ENCODE measurements around the gene GAS1. TPM values are rescaled to one million over a fixed set of nuclear protein-coding genes. Genes with fewer than 3 reads are reported as not detected.

The GAS1 gene
- total RNA-seq, 2 experiments from 2014 or later: 0.11 to 0.21 TPM

DNA sequence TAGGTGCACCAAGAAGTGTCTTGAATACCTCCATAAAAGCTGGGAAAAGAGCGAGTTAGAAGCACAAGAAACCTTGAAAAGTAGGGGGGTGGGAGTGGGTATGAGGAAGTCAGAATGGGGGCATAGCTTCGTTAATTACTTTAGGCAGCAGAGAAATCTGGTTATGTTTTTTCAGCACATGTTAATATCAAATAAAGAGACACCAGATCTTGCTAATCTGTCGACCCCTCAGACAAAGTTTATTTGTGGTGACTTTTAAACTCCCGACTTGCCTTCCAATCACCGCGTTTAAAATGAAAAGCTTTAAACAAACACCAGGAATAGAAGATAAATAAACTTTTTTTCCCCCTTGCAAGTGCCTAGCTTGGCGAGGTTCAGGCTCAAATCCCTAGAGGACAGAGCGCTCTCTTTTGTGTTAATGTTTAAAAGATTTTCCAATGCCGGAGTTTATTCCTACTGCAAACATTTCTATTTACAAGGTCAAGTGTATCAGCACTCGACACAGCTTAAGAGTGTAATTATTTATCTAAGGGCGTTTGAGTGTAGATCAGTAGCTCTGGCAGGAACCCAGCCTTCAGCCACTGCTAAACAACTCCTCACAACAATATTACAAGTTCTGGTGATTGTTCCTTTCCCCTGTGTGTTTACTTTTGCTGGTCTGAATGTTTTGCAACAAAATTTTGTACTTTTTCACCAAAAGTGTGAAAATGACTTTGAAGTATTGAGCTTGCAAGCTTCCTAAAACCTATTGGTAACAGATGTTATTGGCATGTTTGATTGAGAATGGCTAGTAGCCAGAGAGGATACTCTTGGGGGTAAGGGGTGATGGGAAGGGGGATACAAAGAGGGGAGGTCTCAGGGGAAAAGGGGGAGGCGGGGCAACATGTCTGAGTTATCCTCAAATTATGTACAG, 3.8 kb downstream of the GAS1 start:
- Mint-ChIP-seq H3K4me1 (peaks cover 3% of the 10 kb centered on the region), H3K27ac (no peak overlapping the region), H3K27me3 (peaks cover 45% of the 10 kb centered on the region), H3K9me3 (ENCODE audit: low read depth) (no peaks in the 10 kb centered on the region), H3K36me3 (ENCODE audit: low read depth) (no peaks in the 10 kb centered on the region), H3K4me3 (no peak overlapping the region)
- DNase-seq (no peak), ATAC-seq (no peak)
- CTCF ChIA-PET: interaction anchor here (0.5 to 1.3 kb wide), 4 partner anchors 38 to 381 kb away, joined by 3 to 6 read pairs (median 3); no protein-coding TSS in a partner anchor
- POLR2A ChIA-PET: no interaction called here
- intact Hi-C loops (cut with DNase I, micrococcal nuclease): loop anchor here in 1 of 2 experiments (10.0 kb wide), 1 partner anchor 381 kb away; no protein-coding TSS in a partner anchor

DNA sequence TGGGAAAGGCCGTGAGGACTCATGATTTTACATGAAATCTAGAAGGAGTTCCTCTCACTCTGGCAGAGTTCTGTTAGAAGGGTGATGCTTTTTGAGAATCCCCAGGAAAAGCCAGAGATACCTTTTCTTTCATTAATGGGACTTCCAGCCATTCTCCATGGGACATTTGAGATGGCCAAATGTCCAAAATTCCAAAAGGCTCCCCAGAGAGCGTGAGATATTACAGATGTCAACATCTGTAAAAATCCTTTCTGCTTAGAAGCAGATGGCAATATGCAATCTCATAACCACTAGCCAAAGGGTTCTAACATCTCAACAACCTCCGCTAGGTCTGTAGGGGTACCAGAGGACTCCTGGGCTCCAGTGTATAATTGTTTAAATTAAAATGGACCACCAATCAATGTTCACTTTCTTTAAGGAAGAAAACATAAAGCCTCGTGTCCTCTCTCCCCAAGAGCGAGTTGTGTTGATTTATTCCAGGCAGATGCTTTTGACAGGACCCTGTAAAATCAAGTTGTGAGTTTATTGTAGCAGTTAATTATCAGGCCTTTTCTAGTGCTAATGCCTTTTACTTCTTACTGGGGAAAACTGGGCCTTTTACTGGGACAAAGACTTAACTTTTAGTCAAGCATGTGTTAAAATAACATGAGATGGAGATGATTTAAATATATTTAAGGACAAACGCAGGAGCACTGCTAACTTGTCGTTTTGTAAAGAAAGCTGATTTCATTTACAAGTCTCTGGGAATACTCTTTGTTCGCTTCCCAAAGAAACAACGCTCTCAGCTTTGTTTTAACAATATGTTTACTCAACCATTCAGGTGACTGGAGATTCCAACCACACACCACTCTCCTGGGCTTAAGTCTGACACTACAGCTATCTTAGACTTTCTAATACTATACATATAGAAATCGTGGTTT, 4.8 kb downstream of the GAS1 start:
- Mint-ChIP-seq H3K9me3 (ENCODE audit: low read depth) (no peaks in the 10 kb centered on the region), H3K27me3 (peaks cover 47% of the 10 kb centered on the region), H3K4me3 (no peak overlapping the region), H3K36me3 (ENCODE audit: low read depth) (no peaks in the 10 kb centered on the region), H3K4me1 (peaks cover 3% of the 10 kb centered on the region), H3K27ac (no peak overlapping the region)
- intact Hi-C loops (cut with DNase I, micrococcal nuclease): loop anchor here in 1 of 2 experiments (10.0 kb wide), 1 partner anchor 382 kb away; no protein-coding TSS in a partner anchor
- CTCF ChIA-PET: interaction anchor here (0.5 to 1.3 kb wide), 2 partner anchors 37 to 308 kb away, joined by 3 to 6 read pairs; no protein-coding TSS in a partner anchor
- POLR2A ChIA-PET: no interaction called here
- no peak for DNase-seq
- no peak for ATAC-seq

DNA sequence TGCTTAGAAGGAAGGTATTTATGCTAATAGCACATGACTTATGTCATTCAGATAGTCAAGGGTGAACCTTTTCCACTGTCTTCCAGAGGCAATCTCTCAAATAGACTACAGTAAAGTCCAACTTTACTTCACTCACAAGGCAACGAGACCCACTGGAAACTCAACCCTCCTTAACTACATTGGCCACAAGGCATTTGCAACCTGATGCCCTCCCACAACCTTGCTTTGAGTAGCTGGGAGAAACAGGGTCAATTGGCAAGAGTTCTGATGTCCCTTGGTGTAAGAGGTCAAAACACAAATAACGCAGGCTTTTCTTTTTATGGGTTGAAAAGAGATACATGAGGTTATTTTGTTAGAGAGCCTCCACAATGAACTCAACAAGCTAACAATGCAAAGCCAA, 6.1 kb downstream of the GAS1 start:
- peaks cover 47% of the 10 kb centered on the region for H3K27me3 Mint-ChIP-seq
- ChIA-PET CTCF (no interaction called here), POLR2A (no interaction called here)
- H3K27ac Mint-ChIP-seq: no peak overlapping the region
- DNase-seq (no peak), ATAC-seq (no peak)
- intact Hi-C loops (cut with DNase I, micrococcal nuclease): loop anchor here in 1 of 2 experiments (10.0 kb wide), 1 partner anchor 384 kb away; no protein-coding TSS in a partner anchor
- H3K36me3 Mint-ChIP-seq (ENCODE audit: low read depth): no peaks in the 10 kb centered on the region
- H3K4me1 Mint-ChIP-seq: peaks cover 3% of the 10 kb centered on the region
- no peaks in the 10 kb centered on the region for H3K9me3 Mint-ChIP-seq (ENCODE audit: low read depth)
- H3K4me3 Mint-ChIP-seq: no peak overlapping the region

DNA sequence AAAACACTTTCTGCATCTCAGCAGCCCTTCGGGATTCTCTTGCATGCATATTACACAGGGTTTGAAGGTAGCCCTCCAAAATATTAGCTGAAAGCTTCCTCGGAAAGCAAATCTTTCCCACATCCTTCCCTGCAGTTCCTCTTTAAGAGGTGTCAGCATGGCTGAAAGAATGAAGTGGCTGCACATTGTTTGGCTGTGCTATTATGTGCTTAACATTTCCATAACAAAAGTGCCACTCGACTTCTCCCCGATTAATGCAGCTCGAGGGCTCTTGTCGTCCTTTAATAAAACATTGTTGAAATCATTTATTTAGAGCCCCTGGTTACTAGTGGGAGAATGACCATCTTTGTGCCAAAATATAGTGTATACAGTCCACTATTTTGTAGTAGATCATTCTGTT, 6.5 kb downstream of the GAS1 start:
- H3K27me3 Mint-ChIP-seq: peaks cover 49% of the 10 kb centered on the region
- intact Hi-C loops (cut with DNase I, micrococcal nuclease): loop anchor here in 1 of 2 experiments (10.0 kb wide), 1 partner anchor 384 kb away; no protein-coding TSS in a partner anchor
- H3K27ac Mint-ChIP-seq: no peak overlapping the region
- ChIA-PET POLR2A (no interaction called here), CTCF (no interaction called here)
- H3K4me3 Mint-ChIP-seq: no peak overlapping the region
- no peaks in the 10 kb centered on the region for H3K36me3 Mint-ChIP-seq (ENCODE audit: low read depth)
- peaks cover 3% of the 10 kb centered on the region for H3K4me1 Mint-ChIP-seq
- ATAC-seq (no peak), DNase-seq (no peak)
- H3K9me3 Mint-ChIP-seq (ENCODE audit: low read depth): no peaks in the 10 kb centered on the region

DNA sequence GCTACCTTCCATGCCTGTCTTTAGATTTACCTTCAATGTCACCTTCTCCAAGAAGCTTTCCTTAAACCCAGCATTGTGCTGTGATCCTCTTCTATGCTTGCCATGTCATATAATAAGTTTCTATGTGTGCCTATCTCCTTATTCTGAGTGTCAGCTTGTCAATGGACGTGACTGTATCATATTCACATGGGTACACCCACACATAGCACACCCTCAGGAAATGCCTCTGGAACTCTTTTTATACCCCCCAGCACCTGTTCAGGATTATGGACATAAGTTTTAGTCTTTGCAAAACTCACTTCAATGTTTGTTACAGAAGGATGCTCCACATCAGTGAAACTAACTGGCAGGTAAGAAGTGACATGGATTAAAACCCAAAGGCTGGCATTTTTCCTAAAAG, 7.4 kb downstream of the GAS1 start:
- ATAC-seq (no peak), DNase-seq (no peak)
- H3K27me3 Mint-ChIP-seq: peaks cover 49% of the 10 kb centered on the region
- H3K4me1 Mint-ChIP-seq: no peaks in the 10 kb centered on the region
- ChIA-PET POLR2A (no interaction called here), CTCF (interaction anchor here (1.7 kb wide), 1 partner anchor 8 kb away, joined by 7 read pairs; the partner anchor contains the start of gene GAS1)
- H3K36me3 Mint-ChIP-seq (ENCODE audit: low read depth): no peaks in the 10 kb centered on the region
- no peak overlapping the region for H3K4me3 Mint-ChIP-seq
- H3K27ac Mint-ChIP-seq: no peak overlapping the region
- intact Hi-C loops (cut with DNase I, micrococcal nuclease): loop anchor here in 1 of 2 experiments (10.0 kb wide), 1 partner anchor 385 kb away; no protein-coding TSS in a partner anchor
- H3K9me3 Mint-ChIP-seq (ENCODE audit: low read depth): no peaks in the 10 kb centered on the region

DNA sequence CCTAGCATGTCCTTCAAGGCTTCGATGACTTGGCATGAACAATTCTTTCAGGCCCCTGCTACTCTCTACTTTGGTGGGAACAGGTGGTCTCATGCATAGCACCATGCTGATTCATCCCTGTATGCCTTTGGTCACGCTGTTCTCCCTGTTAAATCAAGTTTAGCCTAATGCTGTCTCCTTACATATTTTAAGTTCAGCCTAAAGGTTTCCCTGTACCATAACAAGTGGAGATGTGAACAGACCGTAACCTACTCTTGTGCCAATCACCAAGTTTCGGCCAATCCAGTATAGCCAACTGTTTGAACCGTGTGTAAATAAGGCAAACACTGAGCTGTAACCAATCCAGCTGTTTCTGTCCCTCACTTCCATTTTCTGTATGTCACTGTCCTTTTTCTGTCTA, 8.0 kb downstream of the GAS1 start:
- Mint-ChIP-seq H3K27ac (no peak overlapping the region), H3K4me1 (no peaks in the 10 kb centered on the region), H3K27me3 (peaks cover 46% of the 10 kb centered on the region), H3K36me3 (ENCODE audit: low read depth) (no peaks in the 10 kb centered on the region), H3K9me3 (ENCODE audit: low read depth) (no peaks in the 10 kb centered on the region), H3K4me3 (no peak overlapping the region)
- intact Hi-C loops (cut with DNase I, micrococcal nuclease): no loop called here
- no peak for ATAC-seq
- ChIA-PET CTCF (interaction anchor here (1.7 kb wide), 1 partner anchor 9 kb away, joined by 7 read pairs; the partner anchor contains the start of gene GAS1), POLR2A (no interaction called here)
- no peak for DNase-seq

DNA sequence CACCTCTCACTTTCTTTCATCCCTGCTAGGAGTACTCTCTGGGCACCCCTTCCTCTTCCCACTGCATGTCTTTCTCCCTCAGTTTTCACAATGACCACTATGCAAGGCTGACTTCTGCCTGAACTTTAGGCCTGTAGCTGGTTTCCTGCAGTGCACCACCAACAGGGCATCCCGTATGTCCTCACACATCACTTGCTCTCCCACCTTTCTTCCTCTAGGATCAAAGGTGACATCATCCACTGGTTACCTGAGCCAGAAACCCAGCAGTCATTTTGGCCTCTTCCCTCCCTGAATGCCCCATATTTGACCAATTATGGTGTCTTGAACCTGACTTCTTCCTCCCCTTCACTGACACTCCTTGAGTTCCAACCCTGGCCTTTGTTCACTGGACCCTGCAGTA, 8.5 kb downstream of the GAS1 start:
- ATAC-seq: no peak
- Mint-ChIP-seq H3K9me3 (ENCODE audit: low read depth) (no peaks in the 10 kb centered on the region), H3K27ac (no peak overlapping the region), H3K36me3 (ENCODE audit: low read depth) (no peaks in the 10 kb centered on the region), H3K4me3 (no peak overlapping the region), H3K4me1 (no peaks in the 10 kb centered on the region), H3K27me3 (peaks cover 45% of the 10 kb centered on the region)
- DNase-seq: no peak
- POLR2A ChIA-PET: no interaction called here
- CTCF ChIA-PET: interaction anchor here (0.7 to 1.7 kb wide), 2 partner anchors 9 to 445 kb away, joined by 3 to 7 read pairs; partner anchors contain the start of gene GAS1
- intact Hi-C loops (cut with DNase I, micrococcal nuclease): no loop called here

DNA sequence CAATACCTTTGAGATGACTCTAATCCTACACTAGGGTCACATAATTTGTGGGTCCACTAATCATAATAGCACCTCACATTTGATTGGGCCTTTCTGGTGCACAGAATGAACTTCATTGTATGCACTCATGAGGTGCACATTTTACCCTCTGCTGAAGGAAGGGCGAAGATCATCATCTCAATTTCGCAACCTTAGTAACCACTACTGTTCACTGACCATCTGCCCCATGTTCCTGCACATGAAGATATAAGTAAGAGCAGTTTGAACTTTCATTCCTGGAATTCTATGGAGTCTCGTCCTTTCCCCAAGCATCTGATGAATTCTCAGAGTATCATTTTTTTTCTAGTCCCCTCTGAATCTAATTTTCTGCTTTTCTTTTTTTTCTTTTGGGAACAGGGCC, 21.2 kb downstream of the GAS1 start:
- H3K36me3 Mint-ChIP-seq (ENCODE audit: low read depth): no peaks in the 10 kb centered on the region
- no peak for DNase-seq
- ChIA-PET CTCF (no interaction called here), POLR2A (no interaction called here)
- no peaks in the 10 kb centered on the region for H3K4me1 Mint-ChIP-seq
- no peak overlapping the region for H3K27ac Mint-ChIP-seq
- no peak for ATAC-seq
- intact Hi-C loops (cut with DNase I, micrococcal nuclease): no loop called here
- H3K9me3 Mint-ChIP-seq (ENCODE audit: low read depth): peaks cover 4% of the 10 kb centered on the region
- H3K4me3 Mint-ChIP-seq: no peak overlapping the region
- H3K27me3 Mint-ChIP-seq: peaks cover 31% of the 10 kb centered on the region

DNA sequence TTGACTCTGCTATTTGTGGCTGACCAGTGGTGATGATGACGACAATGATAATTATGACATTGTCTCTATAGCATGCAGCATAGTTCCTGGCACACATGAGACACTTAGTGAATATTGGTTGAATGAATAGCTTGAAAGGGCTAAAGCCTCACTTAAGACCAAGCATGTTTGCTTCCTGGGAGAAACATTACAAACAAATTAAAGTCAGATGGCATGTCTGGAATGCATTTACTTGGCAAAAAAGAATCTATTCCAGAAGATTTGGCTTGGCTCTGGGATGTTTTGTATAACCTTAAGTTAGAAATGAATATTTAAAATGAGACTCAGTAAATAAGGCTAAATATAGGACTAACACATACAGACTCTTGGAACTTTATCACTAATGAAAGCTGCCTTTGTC, 21.6 kb downstream of the GAS1 start:
- H3K4me3 Mint-ChIP-seq: no peak overlapping the region
- H3K9me3 Mint-ChIP-seq (ENCODE audit: low read depth): peaks cover 3% of the 10 kb centered on the region
- ChIA-PET POLR2A (no interaction called here), CTCF (no interaction called here)
- no peaks in the 10 kb centered on the region for H3K4me1 Mint-ChIP-seq
- no peak overlapping the region for H3K27ac Mint-ChIP-seq
- no peak for DNase-seq
- ATAC-seq: no peak
- peaks cover 31% of the 10 kb centered on the region for H3K27me3 Mint-ChIP-seq
- no peaks in the 10 kb centered on the region for H3K36me3 Mint-ChIP-seq (ENCODE audit: low read depth)
- intact Hi-C loops (cut with DNase I, micrococcal nuclease): no loop called here

DNA sequence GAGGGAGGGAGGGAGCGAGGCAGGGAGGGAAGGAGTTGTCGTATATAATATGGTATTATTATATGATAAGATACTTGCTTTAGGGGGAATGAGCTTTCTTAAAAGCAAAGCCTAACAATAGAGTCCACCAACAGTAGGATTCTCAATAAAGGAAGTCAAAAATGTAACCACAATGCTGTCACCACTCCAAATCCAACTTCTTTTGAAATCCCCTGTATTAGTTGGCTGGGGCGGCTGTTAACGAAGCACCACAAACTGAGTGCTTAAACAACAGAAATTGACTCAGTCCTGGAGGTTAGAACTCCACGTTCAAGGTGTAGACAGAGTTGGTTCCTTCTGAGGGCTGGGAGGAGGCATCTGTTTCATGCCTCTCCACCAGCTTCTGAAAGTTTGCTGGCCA, 23.1 kb downstream of the GAS1 start:
- ChIA-PET CTCF (no interaction called here), POLR2A (no interaction called here)
- Mint-ChIP-seq H3K4me3 (no peak overlapping the region), H3K27ac (no peak overlapping the region), H3K4me1 (no peaks in the 10 kb centered on the region), H3K36me3 (ENCODE audit: low read depth) (no peaks in the 10 kb centered on the region), H3K27me3 (peaks cover 28% of the 10 kb centered on the region), H3K9me3 (ENCODE audit: low read depth) (no peaks in the 10 kb centered on the region)
- no peak for DNase-seq
- ATAC-seq: no peak
- intact Hi-C loops (cut with DNase I, micrococcal nuclease): no loop called here

DNA sequence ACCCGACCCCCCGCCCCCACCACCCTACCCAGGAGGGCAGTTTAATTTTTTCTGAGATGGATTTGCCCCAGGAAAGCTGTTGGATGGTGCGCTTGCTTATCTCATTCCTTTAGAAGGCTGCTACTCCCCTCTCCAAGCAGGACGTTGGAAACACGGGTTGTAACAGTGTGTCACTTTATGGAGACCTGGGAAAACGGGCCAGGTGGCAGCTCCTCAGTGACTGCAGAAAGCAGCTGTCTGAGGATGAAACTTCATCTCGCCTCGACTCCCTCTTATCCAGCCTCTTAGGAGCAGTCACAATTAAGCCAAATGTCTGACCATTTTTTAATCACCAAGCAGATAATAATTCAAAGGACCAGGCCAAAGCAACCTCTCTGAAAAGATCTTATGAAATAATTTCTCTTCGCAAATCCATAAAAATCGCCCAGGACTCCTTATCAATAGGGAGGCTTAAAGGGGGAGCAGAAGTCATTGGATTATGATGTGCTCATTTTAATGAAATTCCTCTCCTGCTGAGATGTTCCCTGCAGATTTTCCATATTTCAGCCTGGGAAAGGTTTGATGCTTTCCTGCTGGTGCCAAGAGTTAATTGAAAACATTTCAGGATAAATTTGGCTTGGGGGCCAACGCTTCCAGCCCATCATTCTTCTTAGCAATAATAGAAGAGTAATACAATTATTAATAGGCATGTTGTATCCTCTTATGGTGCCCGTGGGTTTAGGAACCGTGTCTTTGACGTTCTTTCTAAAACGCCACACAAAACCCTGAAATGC, 26.0 kb downstream of the GAS1 start:
- Mint-ChIP-seq H3K4me3 (no peak overlapping the region), H3K9me3 (ENCODE audit: low read depth) (peaks cover 3% of the 10 kb centered on the region), H3K27ac (no peak overlapping the region), H3K27me3 (peaks cover 27% of the 10 kb centered on the region), H3K36me3 (ENCODE audit: low read depth) (no peaks in the 10 kb centered on the region), H3K4me1 (no peaks in the 10 kb centered on the region)
- POLR2A ChIA-PET: no interaction called here
- CTCF ChIA-PET: interaction anchor here (0.8 kb wide), 1 partner anchor 1327 kb away, joined by 3 read pairs; no protein-coding TSS in a partner anchor
- DNase-seq (no peak), ATAC-seq (no peak)
- intact Hi-C loops (cut with DNase I, micrococcal nuclease): no loop called here
